Measurements from ENCODE around the gene SRRM1.

SRRM1 gene

GRCh38 chr1:24642481-24643362 lies at the start of gene SRRM1:
Gene SRRM1, plus strand, starts transcription at chr1:24643302. Its CDS starts 25 bp downstream, at chr1:24643327.
- peaks cover 51% of the 10 kb centered on the region for H3K4me1 Mint-ChIP-seq

GRCh38 chr1:24594328-24594598 lies 48.8 kb upstream of the SRRM1 start:
- Mint-ChIP-seq H3K9me3 (no peaks in the 10 kb centered on the region), H3K27ac (no peak overlapping the region), H3K4me3 (no peak overlapping the region), H3K27me3 (peaks cover 12% of the 10 kb centered on the region), H3K4me1 (no peaks in the 10 kb centered on the region)
- ATAC-seq: no peak
- no peak for DNase-seq

More at GRCh38 chr1:24642481-24643362, at the start of gene SRRM1:
- Mint-ChIP-seq H3K27me3 (no peaks in the 10 kb centered on the region), H3K27ac (peak within 1 kb of the TSS; percentile 98), H3K4me3 (peak within 1 kb of the TSS; percentile 90 to 91), H3K9me3 (no peaks in the 10 kb centered on the region)
- DNase-seq (peak; percentile 97 to 99), ATAC-seq (peak; percentile 93)

GRCh38 chr1:24596401-24596880 lies 46.7 kb upstream of the SRRM1 start:
- Mint-ChIP-seq H3K4me3 (no peak overlapping the region), H3K9me3 (no peaks in the 10 kb centered on the region), H3K4me1 (no peaks in the 10 kb centered on the region), H3K27ac (no peak overlapping the region), H3K27me3 (peaks cover 5% of the 10 kb centered on the region)
- no peak for DNase-seq
- no peak for ATAC-seq

- no peak overlapping the region for H3K27ac Mint-ChIP-seq
Observed at GRCh38 chr1:24599265-24599664, 43.8 kb upstream of the SRRM1 start.

GRCh38 chr1:24600551-24600950 lies 42.6 kb upstream of the SRRM1 start:
- ATAC-seq (no peak), DNase-seq (no peak)
- Mint-ChIP-seq H3K27ac (no peak overlapping the region), H3K4me1 (no peaks in the 10 kb centered on the region), H3K27me3 (no peaks in the 10 kb centered on the region), H3K9me3 (no peaks in the 10 kb centered on the region), H3K4me3 (no peak overlapping the region)

More at GRCh38 chr1:24599265-24599664, 43.8 kb upstream of the SRRM1 start:
- DNase-seq (no peak), ATAC-seq (no peak)
- no peak overlapping the region for H3K4me3 Mint-ChIP-seq
- no peaks in the 10 kb centered on the region for H3K4me1 Mint-ChIP-seq
- no peaks in the 10 kb centered on the region for H3K9me3 Mint-ChIP-seq
- no peaks in the 10 kb centered on the region for H3K27me3 Mint-ChIP-seq

GRCh38 chr1:24605534-24606295 lies 37.4 kb upstream of the SRRM1 start:
- DNase-seq: no peak
- no peak for ATAC-seq
- no peaks in the 10 kb centered on the region for H3K27me3 Mint-ChIP-seq
- no peak overlapping the region for H3K27ac Mint-ChIP-seq
- no peaks in the 10 kb centered on the region for H3K9me3 Mint-ChIP-seq
- H3K4me3 Mint-ChIP-seq: no peak overlapping the region
- no peaks in the 10 kb centered on the region for H3K4me1 Mint-ChIP-seq

- no peak for DNase-seq
- no peak overlapping the region for H3K4me3 Mint-ChIP-seq
- H3K27me3 Mint-ChIP-seq: no peaks in the 10 kb centered on the region
Observed at GRCh38 chr1:24606296-24606605, 36.9 kb upstream of the SRRM1 start.

GRCh38 chr1:24606621-24607020 lies 36.5 kb upstream of the SRRM1 start:
- no peaks in the 10 kb centered on the region for H3K4me1 Mint-ChIP-seq
- DNase-seq (no peak), ATAC-seq (no peak)
- no peaks in the 10 kb centered on the region for H3K27me3 Mint-ChIP-seq
- H3K4me3 Mint-ChIP-seq: no peak overlapping the region
- H3K9me3 Mint-ChIP-seq: no peaks in the 10 kb centered on the region
- H3K27ac Mint-ChIP-seq: no peak overlapping the region

More at GRCh38 chr1:24606296-24606605, 36.9 kb upstream of the SRRM1 start:
- ATAC-seq: no peak
- Mint-ChIP-seq H3K9me3 (no peaks in the 10 kb centered on the region), H3K4me1 (no peaks in the 10 kb centered on the region), H3K27ac (no peak overlapping the region)

GRCh38 chr1:24609949-24610517 lies 33.1 kb upstream of the SRRM1 start:
- no peaks in the 10 kb centered on the region for H3K27me3 Mint-ChIP-seq
- no peak overlapping the region for H3K27ac Mint-ChIP-seq
- H3K9me3 Mint-ChIP-seq: no peaks in the 10 kb centered on the region
- DNase-seq (no peak), ATAC-seq (no peak)
- H3K4me1 Mint-ChIP-seq: no peaks in the 10 kb centered on the region
- H3K4me3 Mint-ChIP-seq: no peak overlapping the region

- Mint-ChIP-seq H3K4me3 (no peak overlapping the region), H3K9me3 (no peaks in the 10 kb centered on the region), H3K4me1 (no peaks in the 10 kb centered on the region), H3K27me3 (peaks cover 47% of the 10 kb centered on the region), H3K27ac (no peak overlapping the region)
- ATAC-seq (no peak), DNase-seq (no peak)
Observed at GRCh38 chr1:24619376-24619775, 23.7 kb upstream of the SRRM1 start.

- no peak for ATAC-seq
- H3K9me3 Mint-ChIP-seq: no peaks in the 10 kb centered on the region
- no peaks in the 10 kb centered on the region for H3K4me1 Mint-ChIP-seq
- H3K27ac Mint-ChIP-seq: no peak overlapping the region
- H3K27me3 Mint-ChIP-seq: peaks cover 47% of the 10 kb centered on the region
- DNase-seq: no peak
- no peak overlapping the region for H3K4me3 Mint-ChIP-seq
Observed at GRCh38 chr1:24620678-24621077, 22.4 kb upstream of the SRRM1 start.

- H3K27me3 Mint-ChIP-seq: peaks cover 47% of the 10 kb centered on the region
- no peak overlapping the region for H3K4me3 Mint-ChIP-seq
Observed at GRCh38 chr1:24621121-24621520, 22.0 kb upstream of the SRRM1 start.

GRCh38 chr1:24622218-24622617 lies 20.9 kb upstream of the SRRM1 start:
- H3K27ac Mint-ChIP-seq: no peak overlapping the region
- H3K9me3 Mint-ChIP-seq: no peaks in the 10 kb centered on the region
- H3K27me3 Mint-ChIP-seq: peaks cover 36% of the 10 kb centered on the region
- ATAC-seq (no peak), DNase-seq (no peak)
- H3K4me1 Mint-ChIP-seq: no peaks in the 10 kb centered on the region
- H3K4me3 Mint-ChIP-seq: no peak overlapping the region

More at GRCh38 chr1:24621121-24621520, 22.0 kb upstream of the SRRM1 start:
- H3K4me1 Mint-ChIP-seq: no peaks in the 10 kb centered on the region
- DNase-seq (no peak), ATAC-seq (no peak)
- no peaks in the 10 kb centered on the region for H3K9me3 Mint-ChIP-seq
- H3K27ac Mint-ChIP-seq: no peak overlapping the region

GRCh38 chr1:24632832-24633175 lies 10.3 kb upstream of the SRRM1 start:
- Mint-ChIP-seq H3K27ac (no peak overlapping the region), H3K9me3 (no peaks in the 10 kb centered on the region), H3K4me3 (no peak overlapping the region), H3K27me3 (peaks cover 8% of the 10 kb centered on the region), H3K4me1 (no peaks in the 10 kb centered on the region)
- no peak for DNase-seq
- ATAC-seq: no peak

GRCh38 chr1:24635195-24635843 lies 7.8 kb upstream of the SRRM1 start:
- DNase-seq (no peak), ATAC-seq (peak; percentile 91)
- Mint-ChIP-seq H3K4me1 (peaks cover 8% of the 10 kb centered on the region), H3K27me3 (no peaks in the 10 kb centered on the region), H3K27ac (peak overlapping the region in 1 of 2 donors; percentile 37), H3K4me3 (no peak overlapping the region), H3K9me3 (no peaks in the 10 kb centered on the region)

Measured in stimulated activated naive CD8-positive, alpha-beta T cell treated with anti-CD3 and anti-CD28 coated beads, Interleukin-15, amount 100 ng/mL, for 72 hours (primary cell).